Thymus (tissue), 11 donors: ENCODE results near the gene LARP6. TPM values are rescaled to one million over a fixed set of nuclear protein-coding genes. Genes with fewer than 3 reads are reported as not detected.
"Not testable (repeated sequence)": the region's sequence is repeated elsewhere in the genome, so short reads cannot be mapped to it uniquely, and the experiment has no call there.

ENCODE experiments used
- DNase-seq, 9 donors: peaks; one replicate each; pipeline ENCODE4 v3.0.0-alpha.2; 2013; ENCODE audit warnings: low spot score in 9 of 9, low read depth in 6 of 9, missing footprints in 1 of 9
- H3K27ac ChIP-seq, 2 donors: one replicate each; pipeline ENCODE4 v1.5.1; 2013; ENCODE audit warnings: control low read depth in 1 of 2, low read depth in 1 of 2, low read length in 1 of 2, mild to moderate bottlenecking in 1 of 2, moderate library complexity in 1 of 2
- H3K27me3 ChIP-seq, 2 donors: one replicate each; pipeline ENCODE4 v1.5.1; 2013; ENCODE audit warnings: low read length in 1 of 2; ENCODE audit not compliant: control insufficient read depth in 2 of 2, insufficient read depth in 1 of 2
- H3K36me3 ChIP-seq, 2 donors: one replicate each; pipeline ENCODE4 v1.5.1; 2013; ENCODE audit warnings: low read length in 1 of 2, mild to moderate bottlenecking in 1 of 2, moderate library complexity in 1 of 2; ENCODE audit not compliant: control insufficient read depth in 2 of 2, insufficient read depth in 2 of 2
- H3K4me1 ChIP-seq, 2 donors: one replicate each; pipeline ENCODE4 v1.5.1; 2013; ENCODE audit warnings: low read length in 2 of 2; ENCODE audit not compliant: control insufficient read depth in 2 of 2, insufficient read depth in 2 of 2
- H3K4me3 ChIP-seq, 2 donors: one replicate each; pipeline ENCODE4 v1.5.1; 2013; ENCODE audit warnings: low read length in 2 of 2, control low read depth in 1 of 2, mild to moderate bottlenecking in 1 of 2
- H3K9me3 ChIP-seq, 2 donors: one replicate each; pipeline ENCODE4 v1.5.1; 2013; ENCODE audit warnings: low read length in 1 of 2, mild to moderate bottlenecking in 1 of 2; ENCODE audit not compliant: control insufficient read depth in 2 of 2, insufficient read depth in 1 of 2
- WGBS: extraction: QIAGEN DNeasy Blood & Tissue Kit; methylation state at CpG from one replicate; pipeline ENCODE4 v1.1.7; 2013; 5-methylcytosine and 5-hydroxymethylcytosine counted together
- polyA plus RNA-seq: library from polyadenylated mRNA; stranded (reverse); fragments of 200-250 nt; gene quantifications from one replicate; pipeline ENCODE4 v1.2.3, GENCODE V29; 2013
- total RNA-seq: library from RNA; stranded (reverse); fragments of 120-200 nt; gene quantifications from one replicate; pipeline ENCODE4 v1.2.4, GENCODE V29; 2013
- donor health status: healthy.

The LARP6 gene
- total and polyA plus RNA-seq, 2 donors = 6.3 to 12.4 TPM

GRCh38 chr15:70806992-70807712, 46.8 kb downstream of the LARP6 start:
- no peak for DNase-seq
- no peaks in the 10 kb centered on the region for H3K9me3 ChIP-seq
- no peak overlapping the region for H3K27ac ChIP-seq
- H3K4me3 ChIP-seq = no peak overlapping the region
- H3K36me3 ChIP-seq = no peaks in the 10 kb centered on the region
- peaks cover 0 to 4% of the 10 kb centered on the region in 2 donors for H3K4me1 ChIP-seq
- H3K27me3 ChIP-seq = peaks cover 0 to 3% of the 10 kb centered on the region in 2 donors
- WGBS = 75% methylated on average over 9 of the region's 9 CpGs

DNA sequence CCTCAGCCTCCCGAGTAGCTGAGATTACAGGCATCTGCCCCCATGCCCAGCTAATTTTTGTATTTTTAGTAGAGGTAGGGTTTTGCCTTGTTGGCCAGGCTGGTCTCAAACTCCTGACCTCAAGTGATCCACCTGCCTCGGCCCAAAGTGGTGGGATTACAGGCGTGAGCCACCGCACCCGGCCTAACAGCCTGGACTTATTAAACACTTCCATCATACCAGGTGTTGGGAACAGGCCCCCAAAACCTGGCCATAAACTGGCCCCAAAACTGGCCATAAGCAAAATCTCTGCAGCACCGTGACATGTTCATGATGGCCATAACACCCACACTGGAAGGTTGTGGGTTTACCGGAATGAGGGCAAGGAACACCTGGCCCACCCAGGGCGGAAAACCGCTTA, 49.6 kb downstream of the LARP6 start:
- not testable (repeated sequence) for H3K27me3 ChIP-seq, H3K4me1 ChIP-seq, H3K9me3 ChIP-seq, H3K36me3 ChIP-seq, H3K27ac ChIP-seq, DNase-seq, H3K4me3 ChIP-seq
- WGBS = 95% methylated on average over 9 of the region's 9 CpGs

GRCh38 chr15:70802629-70803028, 51.3 kb downstream of the LARP6 start:
- H3K4me3 ChIP-seq = no peak overlapping the region
- H3K27me3 ChIP-seq = no peaks in the 10 kb centered on the region
- no peaks in the 10 kb centered on the region for H3K9me3 ChIP-seq
- H3K36me3 ChIP-seq = no peaks in the 10 kb centered on the region
- WGBS = 92% methylated on average over 4 of the region's 4 CpGs
- H3K4me1 ChIP-seq = peaks cover 0 to 4% of the 10 kb centered on the region in 2 donors
- DNase-seq = no peak
- no peak overlapping the region for H3K27ac ChIP-seq

- no peaks in the 10 kb centered on the region for H3K27me3 ChIP-seq
- H3K9me3 ChIP-seq = no peaks in the 10 kb centered on the region
- no peak overlapping the region for H3K4me3 ChIP-seq
- WGBS = 96% methylated on average over 5 of the region's 5 CpGs
- no peak for DNase-seq
- no peaks in the 10 kb centered on the region for H3K4me1 ChIP-seq
- H3K27ac ChIP-seq = no peak overlapping the region
- no peaks in the 10 kb centered on the region for H3K36me3 ChIP-seq
These were observed 52.8 kb downstream of the LARP6 start for GRCh38 chr15:70801109-70801508.

GRCh38 chr15:70799667-70800450, 54.1 kb downstream of the LARP6 start:
- 91% methylated on average over 9 of the region's 9 CpGs for WGBS
- Histone ChIP-seq H3K27me3 (no peaks in the 10 kb centered on the region), H3K4me3 (no peak overlapping the region), H3K27ac (no peak overlapping the region), H3K36me3 (no peaks in the 10 kb centered on the region), H3K4me1 (no peaks in the 10 kb centered on the region), H3K9me3 (no peaks in the 10 kb centered on the region)
- no peak for DNase-seq

GRCh38 chr15:70797464-70797863, 56.5 kb downstream of the LARP6 start:
- Histone ChIP-seq H3K4me1 (no peaks in the 10 kb centered on the region), H3K27me3 (no peaks in the 10 kb centered on the region), H3K27ac (no peak overlapping the region), H3K9me3 (no peaks in the 10 kb centered on the region), H3K4me3 (no peak overlapping the region), H3K36me3 (no peaks in the 10 kb centered on the region)
- DNase-seq = no peak
- 96% methylated on average over 5 of the region's 5 CpGs for WGBS

DNA sequence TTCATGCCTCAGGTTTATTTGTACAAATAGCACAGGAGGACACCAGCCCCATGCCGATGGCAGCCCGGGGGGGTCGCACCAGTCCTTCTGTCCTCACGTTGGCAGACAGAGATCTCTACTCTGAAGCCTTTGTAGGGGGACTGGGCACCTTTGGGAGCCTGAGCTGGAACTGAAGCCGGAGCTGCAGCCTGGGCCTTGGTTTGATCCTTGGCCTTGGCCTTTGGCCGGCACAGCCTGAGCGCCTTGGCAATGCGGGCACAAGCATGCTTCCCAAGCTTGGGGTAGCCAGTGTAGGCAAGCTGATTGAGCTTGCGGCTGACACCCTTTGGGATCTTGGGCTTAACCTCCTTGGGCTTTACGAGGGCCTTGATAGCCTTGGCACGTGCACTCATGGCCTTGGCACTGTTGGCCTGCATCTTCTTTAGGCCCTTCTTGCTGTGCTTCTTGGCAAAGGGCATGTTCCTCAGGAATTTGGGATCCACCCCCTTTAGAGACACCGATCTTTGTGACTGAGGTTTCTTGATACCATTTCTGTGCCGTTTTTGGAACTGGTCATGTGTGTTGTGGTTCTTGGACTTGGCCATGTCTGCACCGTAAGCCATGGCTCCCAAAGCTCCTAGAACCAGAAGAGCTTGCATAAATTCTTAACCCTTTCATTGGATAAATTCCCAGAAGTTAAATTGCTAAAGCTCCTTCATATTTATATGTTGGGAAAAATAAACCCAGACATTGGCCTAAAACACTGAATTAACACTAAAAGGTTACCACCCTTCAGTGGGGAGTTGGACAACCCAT, 57.2 kb downstream of the LARP6 start:
- no peak for DNase-seq
- H3K4me3 ChIP-seq = no peak overlapping the region
- 96% methylated on average over 14 of the region's 14 CpGs for WGBS
- no peaks in the 10 kb centered on the region for H3K27me3 ChIP-seq
- no peak overlapping the region for H3K27ac ChIP-seq
- H3K4me1 ChIP-seq = no peaks in the 10 kb centered on the region
- no peaks in the 10 kb centered on the region for H3K36me3 ChIP-seq
- H3K9me3 ChIP-seq = no peaks in the 10 kb centered on the region

- Histone ChIP-seq H3K27ac (no peak overlapping the region), H3K4me1 (no peaks in the 10 kb centered on the region), H3K36me3 (no peaks in the 10 kb centered on the region), H3K4me3 (no peak overlapping the region), H3K9me3 (no peaks in the 10 kb centered on the region), H3K27me3 (no peaks in the 10 kb centered on the region)
- no peak for DNase-seq
- WGBS = 91% methylated on average over 2 of the region's 2 CpGs
These were observed 58.7 kb downstream of the LARP6 start for GRCh38 chr15:70795311-70795665.
